IPS-20b (cell line): ENCODE data around the gene RNPEP.

Experiments used
- H3K27ac ChIP-seq: one replicate; pipeline ENCODE4 v1.5.1; 2013; ENCODE audit warnings: low read length
- H3K27me3 ChIP-seq: 2 replicates; pipeline ENCODE4 v1.6.1; 2013; ENCODE audit warnings: mild to moderate bottlenecking, low read length, inconsistent platforms; ENCODE audit not compliant: insufficient read depth
- H3K36me3 ChIP-seq: 2 replicates; pipeline ENCODE4 v1.6.1; 2013; ENCODE audit warnings: low read depth, mild to moderate bottlenecking, inconsistent platforms, low read length, moderate library complexity; ENCODE audit not compliant: insufficient read depth
- H3K4me1 ChIP-seq: 2 replicates; pipeline ENCODE4 v1.6.1; 2013; ENCODE audit warnings: mild to moderate bottlenecking, control low read depth, inconsistent platforms, low read length, moderate library complexity; ENCODE audit not compliant: insufficient read depth
- H3K4me3 ChIP-seq: 2 replicates; pipeline ENCODE4 v1.5.1; 2013; ENCODE audit warnings: mild to moderate bottlenecking, low read length, inconsistent platforms
- H3K9ac ChIP-seq: 2 replicates; pipeline ENCODE4 v1.6.1; 2013; ENCODE audit warnings: low read depth, mild to moderate bottlenecking, inconsistent platforms, low read length, moderate library complexity
- H3K9me3 ChIP-seq: 2 replicates; pipeline ENCODE4 v1.6.1; 2013; ENCODE audit warnings: mild to moderate bottlenecking, low read depth, low read length, inconsistent platforms; ENCODE audit not compliant: insufficient read depth

RNPEP gene

GRCh38 chr1:201966171-201966570 is 16.3 kb upstream of the RNPEP start:
- no peak overlapping the region for H3K9ac ChIP-seq
- H3K9me3 ChIP-seq = no peaks in the 10 kb centered on the region
- no peaks in the 10 kb centered on the region for H3K4me1 ChIP-seq
- H3K27me3 ChIP-seq = no peaks in the 10 kb centered on the region
- H3K36me3 ChIP-seq = peaks cover 90% of the 10 kb centered on the region
- no peak overlapping the region for H3K27ac ChIP-seq
- H3K4me3 ChIP-seq = no peak overlapping the region

- H3K9ac ChIP-seq = no peak overlapping the region
- no peaks in the 10 kb centered on the region for H3K4me1 ChIP-seq
- no peak overlapping the region for H3K4me3 ChIP-seq
- peaks cover 68% of the 10 kb centered on the region for H3K36me3 ChIP-seq
- H3K9me3 ChIP-seq = no peaks in the 10 kb centered on the region
- no peaks in the 10 kb centered on the region for H3K27me3 ChIP-seq
- H3K27ac ChIP-seq = no peak overlapping the region
These were observed 14.1 kb upstream of the RNPEP start for GRCh38 chr1:201968202-201968925.

- Histone ChIP-seq H3K4me1 (no peaks in the 10 kb centered on the region), H3K9ac (no peak overlapping the region), H3K9me3 (no peaks in the 10 kb centered on the region), H3K4me3 (no peak overlapping the region), H3K27ac (no peak overlapping the region), H3K36me3 (peaks cover 51% of the 10 kb centered on the region), H3K27me3 (no peaks in the 10 kb centered on the region)
These were observed 11.9 kb upstream of the RNPEP start for GRCh38 chr1:201970334-201971159.

- H3K36me3 ChIP-seq = no peaks in the 10 kb centered on the region
- peaks cover 13% of the 10 kb centered on the region; the same call in 1 of the 2 replicates for H3K27me3 ChIP-seq
- no peak overlapping the region for H3K27ac ChIP-seq
These were observed 296 bp upstream of the RNPEP start for GRCh38 chr1:201982082-201982622.

GRCh38 chr1:201983380-201983805 is 945 bp downstream of the RNPEP start:
- Histone ChIP-seq H3K4me1 (peaks cover 4% of the 10 kb centered on the region; the same call in 1 of the 2 replicates), H3K27me3 (peaks cover 13% of the 10 kb centered on the region; the same call in 1 of the 2 replicates), H3K9ac (peak overlapping the region; percentile 82), H3K36me3 (0 out of 2 replicates have a peak, but pooled peaks cover under 1% of the 10 kb centered on the region), H3K4me3 (peak overlapping the region; percentile 90), H3K9me3 (no peaks in the 10 kb centered on the region), H3K27ac (peak overlapping the region; percentile 27)

More at GRCh38 chr1:201982082-201982622, 296 bp upstream of the RNPEP start:
- Histone ChIP-seq H3K4me1 (peaks cover 4% of the 10 kb centered on the region; the same call in 1 of the 2 replicates), H3K9me3 (no peaks in the 10 kb centered on the region), H3K4me3 (peak overlapping the region; percentile 90), H3K9ac (peak overlapping the region; percentile 69; the same call in 1 of the 2 replicates)

- Histone ChIP-seq H3K36me3 (peaks cover 11% of the 10 kb centered on the region), H3K9ac (no peak overlapping the region), H3K9me3 (no peaks in the 10 kb centered on the region), H3K27ac (no peak overlapping the region), H3K27me3 (peaks cover 13% of the 10 kb centered on the region; the same call in 1 of the 2 replicates), H3K4me1 (peaks cover 4% of the 10 kb centered on the region; the same call in 1 of the 2 replicates), H3K4me3 (peak overlapping the region; percentile 90; the same call in 1 of the 2 replicates)
These were observed 2.0 kb downstream of the RNPEP start for GRCh38 chr1:201984446-201984845.

DNA sequence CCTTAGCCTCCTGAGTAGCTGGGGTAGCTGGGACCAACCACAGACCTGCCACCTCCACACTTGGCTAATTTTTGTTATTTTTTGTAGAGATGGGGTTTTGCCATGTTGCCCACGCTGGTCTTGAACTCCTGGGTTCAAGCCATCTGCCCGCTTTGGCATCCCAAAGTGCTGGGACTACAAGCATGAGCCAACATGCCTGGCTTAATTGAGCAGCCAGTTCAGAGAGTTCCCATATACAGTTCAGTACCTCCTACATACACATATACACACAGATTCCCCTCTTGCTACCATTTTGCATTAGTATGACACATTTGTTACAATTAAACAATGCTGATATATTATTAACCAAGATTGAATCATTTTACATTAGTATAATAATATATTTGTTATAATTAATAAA is 2.9 kb downstream of the RNPEP start:
- Histone ChIP-seq H3K27ac (no peak overlapping the region), H3K36me3 (peaks cover 19% of the 10 kb centered on the region), H3K9ac (no peak overlapping the region)

DNA sequence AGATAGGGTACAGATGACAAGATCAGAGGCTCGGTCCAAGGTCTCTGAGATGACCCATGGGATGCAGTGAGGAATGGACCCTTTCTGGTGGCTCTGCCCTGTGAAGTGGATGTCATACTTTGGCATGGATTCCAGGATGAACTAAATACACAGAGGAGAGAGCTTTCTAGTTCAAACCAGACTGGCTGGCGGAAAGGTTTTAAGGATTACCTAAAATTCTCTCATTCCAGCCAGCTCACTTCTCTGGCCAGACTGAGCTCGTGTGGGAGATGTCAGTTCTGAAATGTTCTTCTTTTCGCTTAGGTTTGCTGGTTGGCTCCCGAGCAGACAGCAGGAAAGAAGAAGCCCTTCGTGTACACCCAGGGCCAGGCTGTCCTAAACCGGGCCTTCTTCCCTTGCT is 6.2 kb downstream of the RNPEP start:
- Histone ChIP-seq H3K36me3 (peaks cover 45% of the 10 kb centered on the region), H3K27ac (no peak overlapping the region), H3K4me3 (no peak overlapping the region), H3K9ac (no peak overlapping the region), H3K9me3 (no peaks in the 10 kb centered on the region), H3K4me1 (peaks cover 2% of the 10 kb centered on the region; the same call in 1 of the 2 replicates), H3K27me3 (no peaks in the 10 kb centered on the region)

More for the DNA sequence above, 2.9 kb downstream of the RNPEP start:
- Histone ChIP-seq H3K4me1 (peaks cover 4% of the 10 kb centered on the region; the same call in 1 of the 2 replicates), H3K4me3 (no peak overlapping the region), H3K9me3 (no peaks in the 10 kb centered on the region), H3K27me3 (peaks cover 13% of the 10 kb centered on the region; the same call in 1 of the 2 replicates)

GRCh38 chr1:201989354-201990128 is 7.1 kb downstream of the RNPEP start:
- Histone ChIP-seq H3K27ac (no peak overlapping the region), H3K9ac (no peak overlapping the region), H3K36me3 (peaks cover 51% of the 10 kb centered on the region), H3K9me3 (no peaks in the 10 kb centered on the region), H3K4me3 (no peak overlapping the region), H3K27me3 (no peaks in the 10 kb centered on the region), H3K4me1 (no peaks in the 10 kb centered on the region)

GRCh38 chr1:201990427-201990826 is 8.0 kb downstream of the RNPEP start:
- Histone ChIP-seq H3K27me3 (no peaks in the 10 kb centered on the region), H3K27ac (no peak overlapping the region), H3K4me1 (no peaks in the 10 kb centered on the region), H3K9me3 (no peaks in the 10 kb centered on the region), H3K9ac (no peak overlapping the region), H3K36me3 (peaks cover 58% of the 10 kb centered on the region), H3K4me3 (no peak overlapping the region)
